Measurements from ENCODE around the gene ZNF423. TPM values are rescaled to one million over a fixed set of nuclear protein-coding genes. Genes with fewer than 3 reads are reported as not detected.

The ZNF423 gene
- total RNA-seq, 1 donor from 2014 or later, result 8.8 TPM

DNA sequence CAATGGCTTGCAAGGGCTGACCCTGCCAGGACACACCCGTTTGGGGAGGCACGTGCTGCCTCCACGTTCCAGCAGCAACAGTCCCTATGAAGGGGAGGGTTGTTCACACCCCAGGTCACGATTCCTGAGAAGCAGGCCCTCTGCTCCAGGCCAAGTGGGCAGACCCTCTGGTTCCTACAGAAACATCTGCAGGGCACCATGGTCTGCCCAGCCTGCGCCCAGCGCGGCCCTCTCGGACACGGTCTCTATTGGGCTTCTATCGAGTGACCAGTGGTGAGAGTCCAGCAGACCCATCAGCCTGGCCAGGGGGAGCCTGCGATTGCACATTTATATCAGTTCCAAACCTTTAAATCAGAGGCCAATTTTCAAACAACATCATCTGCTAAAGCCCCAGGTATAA is 128.3 kb downstream of the ZNF423 start:
- ATAC-seq (no peak), DNase-seq (ENCODE audit: missing footprints) (no peak)
- intact Hi-C loops (cut with DNase I), result no loop called here

DNA sequence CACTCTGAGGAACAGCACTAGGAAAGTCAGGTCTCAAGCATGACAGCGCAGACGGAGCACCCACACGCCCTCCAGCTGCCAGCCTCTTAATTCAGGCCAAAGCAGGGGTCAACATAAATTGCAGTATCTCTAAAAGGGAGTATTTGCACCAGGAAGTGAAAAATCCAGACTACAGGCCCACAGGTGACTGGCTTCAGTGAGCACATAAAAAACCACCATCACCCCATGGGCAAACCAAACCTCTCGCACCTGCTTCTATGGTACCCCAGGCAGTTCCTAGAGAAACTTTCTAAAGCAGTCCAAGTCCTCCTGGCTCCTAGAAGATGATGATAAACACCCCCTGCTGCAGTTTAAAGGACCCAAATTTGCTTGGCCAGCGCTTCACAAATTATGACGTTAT is 129.8 kb downstream of the ZNF423 start:
- ATAC-seq, result no peak
- intact Hi-C loops (cut with DNase I), result no loop called here
- no peak for DNase-seq (ENCODE audit: missing footprints)

DNA sequence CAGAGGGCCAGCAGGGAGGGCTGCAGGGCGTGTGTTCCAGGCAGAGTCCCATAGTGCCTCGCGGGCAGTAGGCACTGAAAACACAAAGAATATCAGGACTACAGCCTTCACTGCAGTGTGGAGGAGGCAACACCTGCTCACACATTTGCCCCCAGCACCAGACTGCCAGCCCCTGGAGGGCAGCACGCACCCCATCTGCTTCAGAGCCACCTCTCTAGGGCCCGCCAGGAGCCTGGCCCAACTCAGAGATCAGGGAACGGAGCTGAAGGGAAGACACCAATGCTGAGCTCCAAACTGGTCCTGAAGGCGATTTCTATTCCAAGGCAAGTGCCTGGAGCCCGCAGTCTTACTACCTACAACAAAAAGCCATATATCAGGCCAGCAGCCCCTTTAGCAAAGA is 130.3 kb downstream of the ZNF423 start:
- ATAC-seq (no peak), DNase-seq (ENCODE audit: missing footprints) (no peak)
- intact Hi-C loops (cut with DNase I), result no loop called here

DNA sequence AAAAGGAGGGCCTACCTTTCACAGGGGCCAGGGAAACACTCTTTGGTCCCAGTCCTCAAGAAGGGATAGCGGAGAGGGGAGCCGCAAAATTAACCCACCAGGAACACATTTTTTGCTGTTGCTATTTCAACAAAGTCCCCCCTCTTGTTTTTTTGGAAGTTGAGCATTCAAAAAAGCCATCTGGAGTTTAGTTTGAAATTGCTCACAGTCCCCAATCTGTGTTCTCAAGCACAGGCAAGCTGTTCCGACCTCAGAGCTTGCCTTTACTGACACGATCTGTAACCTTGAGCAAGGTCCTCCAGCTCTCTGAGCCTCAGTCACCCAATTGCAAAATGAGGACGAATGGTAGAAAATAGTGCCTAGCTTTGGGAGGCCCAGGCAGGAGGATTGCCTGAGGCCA is 131.1 kb downstream of the ZNF423 start:
- no peak for DNase-seq (ENCODE audit: missing footprints)
- intact Hi-C loops (cut with DNase I), result no loop called here
- ATAC-seq, result no peak

DNA sequence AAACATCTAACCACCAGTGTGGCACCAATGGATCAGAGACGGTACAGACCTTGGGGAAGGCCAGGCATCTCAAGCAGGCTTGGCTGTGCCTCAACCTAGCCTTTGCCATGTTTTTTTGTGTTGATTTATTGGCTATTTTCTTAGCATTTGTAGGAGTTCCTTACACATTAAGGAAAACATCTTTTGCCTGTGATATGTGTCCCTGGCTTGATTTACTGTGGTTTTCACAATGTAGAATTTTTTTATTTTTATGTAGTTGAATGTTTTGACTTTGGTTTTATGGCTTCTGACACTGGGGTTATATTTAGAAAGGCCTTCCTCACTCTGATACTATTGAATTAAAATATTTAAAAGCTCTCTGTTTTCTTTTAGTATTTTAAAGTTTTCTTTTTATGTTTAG is 132.6 kb downstream of the ZNF423 start:
- no peak for ATAC-seq
- intact Hi-C loops (cut with DNase I), result no loop called here
- DNase-seq (ENCODE audit: missing footprints), result no peak

DNA sequence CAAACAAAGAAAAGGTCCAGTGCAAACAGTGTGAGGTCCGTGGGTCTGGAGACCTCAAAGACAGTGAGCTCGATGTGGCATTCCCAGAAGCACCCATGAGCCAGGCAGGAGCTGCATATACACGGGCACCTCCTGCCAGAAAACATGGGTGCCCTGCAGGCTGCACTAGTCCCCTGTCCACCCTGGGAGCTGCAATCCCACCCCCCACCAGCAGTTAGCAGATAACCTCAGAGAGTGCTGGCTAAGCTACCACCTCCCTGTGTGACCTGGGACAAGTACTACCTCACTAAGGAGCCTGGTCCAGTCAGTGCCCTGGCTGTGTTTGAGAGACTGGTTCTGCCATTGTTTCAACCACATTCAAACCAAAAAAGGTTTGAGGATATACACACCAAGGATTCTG is 135.7 kb downstream of the ZNF423 start:
- intact Hi-C loops (cut with DNase I), result no loop called here

DNA sequence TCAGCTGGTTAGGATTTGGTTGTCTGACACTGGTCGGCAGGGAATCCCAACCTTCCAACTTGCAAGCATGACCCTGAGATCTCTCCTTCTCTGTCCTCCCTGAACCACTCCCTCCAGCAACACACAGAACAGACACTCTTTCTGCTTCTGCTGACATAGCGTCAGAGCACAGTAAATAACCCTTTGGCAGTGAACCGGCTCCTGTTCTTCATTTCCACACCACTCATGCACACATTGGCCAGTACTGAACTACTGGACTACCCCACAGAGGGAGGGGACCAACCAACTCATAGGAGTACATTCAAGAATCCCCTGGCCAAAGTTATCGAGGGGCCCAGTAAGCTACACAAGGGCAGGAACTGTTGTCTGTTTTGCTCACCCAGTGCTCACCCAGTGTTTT is 138.2 kb downstream of the ZNF423 start:
- DNase-seq (ENCODE audit: missing footprints) (no peak), ATAC-seq (no peak)
- intact Hi-C loops (cut with DNase I), result no loop called here

More for the DNA sequence above, 135.7 kb downstream of the ZNF423 start:
- no peak for ATAC-seq
- DNase-seq (ENCODE audit: missing footprints), result no peak

DNA sequence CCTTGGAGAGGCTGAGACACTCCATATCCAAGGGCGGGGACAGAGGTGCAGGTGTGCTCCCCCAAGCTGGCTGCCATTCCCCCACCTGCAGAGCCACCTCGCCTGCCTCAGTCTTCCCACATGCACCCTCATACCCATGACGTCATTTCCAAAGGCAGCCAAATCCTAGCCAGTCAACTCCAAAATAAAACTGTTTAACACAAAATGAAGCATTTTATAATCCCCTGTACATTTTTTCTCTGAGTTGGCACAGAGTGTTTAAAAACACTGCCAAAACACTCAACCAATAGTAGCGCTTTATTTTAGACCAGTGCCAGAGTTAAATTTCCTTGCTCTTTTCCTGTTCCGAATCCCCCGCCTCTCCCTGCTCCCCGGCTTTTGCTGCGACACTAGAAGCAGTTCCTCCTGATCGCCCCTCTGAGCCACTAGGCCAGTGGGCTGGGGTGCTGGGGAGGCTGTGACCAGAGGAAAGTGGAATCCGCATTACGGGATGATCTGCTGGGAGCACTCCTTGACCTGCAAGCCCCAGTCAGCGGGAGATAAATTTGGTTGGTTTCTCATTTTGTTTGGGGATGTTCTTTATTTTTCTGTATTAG is 139.5 kb downstream of the ZNF423 start:
- no peak for ATAC-seq
- intact Hi-C loops (cut with DNase I), result no loop called here
- DNase-seq (ENCODE audit: missing footprints), result no peak

DNA sequence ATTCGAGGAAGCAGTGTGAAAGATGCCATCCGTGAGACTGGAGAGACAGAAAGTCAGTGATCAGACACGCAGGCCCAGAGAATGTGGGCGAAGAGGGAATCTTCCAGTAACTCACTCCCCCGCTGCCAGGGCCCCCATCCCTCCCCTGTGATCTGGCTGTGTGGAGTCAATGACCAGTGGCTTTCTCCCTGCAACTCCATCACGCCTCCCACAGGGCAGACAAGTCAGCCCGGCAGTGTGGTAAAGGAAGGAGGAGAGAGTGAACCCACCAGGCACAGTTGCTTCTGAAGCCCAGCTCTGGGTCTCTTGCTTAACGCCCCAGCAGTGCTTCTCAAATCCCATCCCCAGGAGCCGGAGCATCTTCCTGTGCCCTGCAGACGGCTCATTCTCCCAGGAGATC is 142.1 kb downstream of the ZNF423 start:
- ATAC-seq, result no peak
- no peak for DNase-seq (ENCODE audit: missing footprints)
- intact Hi-C loops (cut with DNase I), result no loop called here

DNA sequence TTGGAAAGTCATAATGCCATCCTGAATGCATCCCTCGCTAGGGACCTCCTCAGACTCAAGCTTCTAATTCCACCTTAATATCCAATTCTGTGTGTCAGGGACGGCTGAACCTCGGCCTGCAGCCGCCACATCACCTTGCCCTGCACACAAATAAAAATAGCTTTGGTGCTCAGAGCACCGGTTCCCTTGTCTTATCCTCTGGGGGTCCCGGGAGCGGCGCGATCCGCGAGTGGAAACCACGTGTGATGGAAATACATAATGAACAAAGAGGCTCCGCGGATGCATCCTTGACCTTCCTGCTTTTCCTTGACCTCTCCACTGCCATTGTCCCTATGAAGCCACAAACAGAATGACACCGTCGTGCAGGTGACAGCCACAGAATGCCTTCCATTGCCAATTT is 143.4 kb downstream of the ZNF423 start:
- no peak for DNase-seq (ENCODE audit: missing footprints)
- no peak for ATAC-seq
- intact Hi-C loops (cut with DNase I), result no loop called here

DNA sequence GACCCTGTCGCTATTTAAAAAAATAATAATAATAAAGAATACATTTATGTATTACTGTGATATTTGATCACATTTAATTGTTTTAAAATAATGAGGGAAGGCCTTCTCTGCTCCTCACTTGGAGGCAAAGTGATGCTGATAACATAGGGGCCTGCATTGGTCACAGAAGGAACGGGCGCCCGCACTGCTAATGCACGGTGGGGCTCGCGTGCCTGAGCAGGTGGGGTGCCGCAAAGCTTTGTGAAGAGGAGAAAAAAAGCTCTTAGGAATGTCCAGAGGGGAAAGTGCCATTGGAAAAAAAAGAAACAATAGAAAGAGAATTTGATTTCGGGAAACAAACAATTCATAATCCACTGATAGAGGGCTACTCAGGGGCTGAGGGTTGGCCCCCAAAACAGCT is 143.8 kb downstream of the ZNF423 start:
- intact Hi-C loops (cut with DNase I), result no loop called here
- no peak for ATAC-seq

DNA sequence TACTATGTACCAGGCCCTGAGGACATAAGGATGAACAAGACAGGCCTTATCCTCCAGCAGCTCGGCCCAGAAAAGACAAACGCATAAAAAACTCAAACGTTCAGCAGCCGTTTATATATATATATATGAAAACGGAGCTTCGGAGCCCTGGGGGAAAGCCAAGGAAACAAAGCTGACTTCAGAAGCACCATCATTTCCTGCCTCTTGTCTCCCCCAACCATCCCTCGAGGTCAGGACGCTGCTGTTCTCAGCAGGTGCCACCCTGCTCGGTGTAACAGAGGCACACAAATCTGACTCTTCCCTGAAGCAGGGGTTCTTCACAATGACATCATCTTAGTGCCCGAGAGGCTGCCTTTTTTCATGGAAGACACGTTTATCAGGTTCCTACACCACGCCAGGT is 146.9 kb downstream of the ZNF423 start:
- ATAC-seq (no peak), DNase-seq (ENCODE audit: missing footprints) (no peak)
- intact Hi-C loops (cut with DNase I), result no loop called here

More for the DNA sequence above, 143.8 kb downstream of the ZNF423 start:
- no peak for DNase-seq (ENCODE audit: missing footprints)

DNA sequence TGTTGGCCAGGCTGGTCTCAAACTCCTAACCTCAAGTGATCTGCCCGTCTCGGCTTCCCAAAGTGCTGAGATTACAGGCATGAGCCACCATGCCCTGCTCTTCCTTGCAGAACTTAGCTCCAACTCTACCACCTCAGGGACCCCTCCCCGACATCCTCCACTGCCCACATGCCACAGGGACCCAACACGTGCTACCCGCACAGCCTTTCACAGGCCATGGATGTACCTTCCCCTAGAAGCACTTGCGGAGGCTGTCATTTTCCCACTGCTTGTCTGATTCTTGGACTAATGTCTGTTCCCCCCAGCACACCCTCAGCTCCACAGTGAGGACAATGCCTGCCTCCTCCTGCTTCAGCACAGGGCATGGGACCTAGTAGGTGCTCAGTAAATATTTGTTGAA is 147.4 kb downstream of the ZNF423 start:
- ATAC-seq, result no peak
- no peak for DNase-seq (ENCODE audit: missing footprints)
- intact Hi-C loops (cut with DNase I), result no loop called here

DNA sequence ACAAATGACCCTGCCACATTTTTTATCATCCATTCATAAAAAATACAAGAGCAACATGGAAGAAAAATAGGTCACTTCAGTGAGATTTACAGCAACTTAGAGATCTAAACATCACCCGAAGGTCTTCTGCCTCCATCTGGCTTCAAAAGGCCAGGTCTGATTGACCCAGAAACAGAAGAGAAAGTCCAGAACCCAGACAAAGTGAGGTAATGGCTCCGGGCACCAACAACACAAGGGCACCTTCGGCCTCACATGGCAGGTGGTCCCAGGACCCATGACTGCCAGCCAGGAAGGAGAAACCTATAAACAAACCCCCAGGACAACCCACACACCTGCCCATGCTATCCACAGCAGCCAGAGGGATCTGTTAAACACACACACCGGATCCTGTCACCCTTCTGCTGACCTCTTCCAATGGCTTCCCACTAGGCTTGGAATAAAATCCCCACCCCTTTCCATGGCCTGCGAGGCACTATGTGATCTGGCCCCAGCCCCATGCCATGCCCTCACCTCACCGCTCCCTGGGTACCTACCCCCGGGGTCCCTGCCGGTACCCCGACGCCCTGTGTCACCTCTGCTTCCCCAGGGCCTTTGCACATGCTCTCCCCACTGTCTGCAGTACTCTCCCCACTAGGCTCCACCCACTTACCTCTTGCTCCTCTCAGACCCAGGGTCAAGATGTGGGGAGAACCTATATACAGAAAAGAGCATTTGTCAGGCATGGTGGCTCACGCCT is 149.1 kb downstream of the ZNF423 start:
- ATAC-seq (no peak), DNase-seq (ENCODE audit: missing footprints) (no peak)
- intact Hi-C loops (cut with DNase I), result no loop called here

DNA sequence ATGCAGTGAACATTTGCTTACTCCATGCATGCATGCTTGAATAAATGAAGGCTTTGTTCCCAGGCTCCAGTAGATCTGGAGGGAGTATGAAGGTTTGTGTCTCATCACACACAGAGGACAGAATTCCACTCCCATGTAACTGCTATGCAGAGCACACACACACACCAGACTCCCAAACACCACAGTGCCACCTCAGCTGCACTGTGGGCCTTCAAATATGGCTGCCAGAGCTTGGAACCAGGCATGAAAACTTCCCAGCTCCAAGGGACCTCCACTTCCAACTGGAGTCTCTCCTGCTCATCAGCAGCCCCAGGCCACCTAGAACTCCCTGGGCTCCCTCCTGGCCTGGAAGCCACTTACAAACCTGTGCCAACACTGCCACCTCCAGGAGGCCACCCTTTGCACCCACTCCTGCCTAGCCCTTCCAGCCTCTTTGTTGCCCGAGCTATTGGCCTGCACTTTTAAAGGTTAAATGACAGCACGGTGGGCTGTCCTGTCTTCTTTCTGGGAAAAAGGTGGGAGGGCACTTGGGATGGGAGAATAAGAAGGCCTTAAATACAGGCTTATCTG is 151.2 kb downstream of the ZNF423 start:
- intact Hi-C loops (cut with DNase I), result loop anchor here (5.0 kb wide), 1 partner anchor 153 kb away; the partner anchor contains the start of gene ZNF423
- no peak for ATAC-seq

DNA sequence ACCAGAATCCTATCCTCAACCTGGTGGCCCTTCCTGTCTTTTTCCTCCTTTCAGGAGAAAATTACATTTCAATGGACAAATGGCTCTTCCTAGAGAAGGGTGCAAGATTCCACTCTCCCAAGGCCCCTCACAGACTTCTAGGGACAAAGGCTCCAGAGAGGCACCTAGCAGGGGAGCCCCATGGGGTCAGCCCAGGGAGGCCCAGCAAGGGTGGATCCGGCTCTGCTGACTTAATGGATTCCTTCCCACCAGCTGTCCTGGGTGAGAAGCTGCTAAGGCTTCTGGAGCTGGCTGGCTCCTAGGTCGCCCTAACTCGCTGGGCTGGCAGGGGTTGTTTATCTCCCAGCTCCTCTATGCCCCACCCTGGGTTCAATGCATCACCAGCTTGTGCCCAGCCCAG is 152.4 kb downstream of the ZNF423 start:
- DNase-seq (ENCODE audit: missing footprints) (no peak), ATAC-seq (no peak)
- intact Hi-C loops (cut with DNase I), result loop anchor here (5.0 kb wide), 1 partner anchor 154 kb away; the partner anchor contains the start of gene ZNF423

More for the DNA sequence above, 151.2 kb downstream of the ZNF423 start:
- DNase-seq (ENCODE audit: missing footprints), result no peak

DNA sequence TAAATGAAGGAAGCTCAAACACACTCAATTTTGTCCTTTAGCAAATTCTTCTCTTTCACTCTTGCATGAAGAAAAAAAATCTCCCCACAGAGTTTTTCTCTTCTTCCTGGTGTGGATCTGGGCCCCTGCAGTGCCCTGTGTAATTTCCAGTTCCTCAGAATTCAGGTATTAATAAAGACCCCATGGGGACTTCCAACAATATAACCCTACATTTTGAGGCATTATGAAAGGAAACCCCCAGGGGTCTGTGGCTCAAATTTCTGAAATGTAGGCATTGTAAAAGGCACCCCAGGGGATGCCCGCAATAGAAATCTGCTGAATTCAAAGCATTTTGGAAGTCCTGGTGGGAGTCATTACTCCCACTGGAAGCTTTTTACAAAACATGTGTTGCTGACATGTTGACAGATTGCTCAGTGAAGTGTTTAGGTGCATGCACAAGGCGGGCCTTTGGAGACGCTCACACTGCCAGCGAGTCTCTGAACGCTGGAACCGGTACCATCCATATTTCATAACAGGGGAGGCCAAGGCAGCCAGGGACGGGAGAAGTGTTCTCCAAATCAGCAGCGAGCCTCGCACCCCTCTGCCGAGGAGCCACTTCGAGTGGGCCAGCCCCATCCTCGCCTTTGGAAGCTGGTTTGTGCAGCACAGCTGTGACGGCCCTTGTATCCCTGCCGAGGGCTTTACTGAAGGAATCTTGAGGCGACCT is 154.0 kb downstream of the ZNF423 start:
- DNase-seq (ENCODE audit: missing footprints) (peak; percentile 87), ATAC-seq (peak; percentile 80)
- intact Hi-C loops (cut with DNase I), result loop anchor here (5.0 kb wide), 1 partner anchor 155 kb away; the partner anchor contains the start of gene ZNF423

DNA sequence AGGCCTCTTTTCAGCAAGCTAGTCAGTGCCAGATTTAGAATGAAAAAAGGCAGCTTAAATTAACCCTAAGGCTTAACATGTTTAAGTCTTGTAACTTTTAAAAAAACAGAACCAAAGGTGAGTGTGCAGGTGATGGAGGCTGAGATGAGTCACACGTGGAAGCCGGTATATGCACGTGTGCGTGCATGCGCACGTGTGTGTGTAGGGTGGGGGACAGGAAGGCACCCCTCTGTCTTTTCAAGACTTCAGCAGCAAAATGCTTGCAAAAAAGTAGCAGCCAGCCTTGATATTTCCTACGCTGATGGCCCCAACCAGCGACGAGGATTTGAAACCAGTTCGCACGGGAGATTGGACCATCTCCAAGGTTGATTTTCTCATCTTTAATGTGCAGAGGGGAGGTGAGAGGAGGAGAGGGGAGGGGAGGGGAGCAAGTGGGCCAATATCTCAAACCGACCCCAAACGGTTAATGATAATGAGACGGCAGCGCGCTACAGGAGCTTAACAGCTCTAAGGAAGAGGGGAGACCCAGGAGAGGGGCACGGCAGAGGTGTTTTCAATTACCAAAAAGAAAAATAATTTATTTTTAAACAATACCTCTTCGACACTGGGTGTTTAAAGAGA is 154.7 kb downstream of the ZNF423 start:
- intact Hi-C loops (cut with DNase I), result loop anchor here (5.0 kb wide), 1 partner anchor 156 kb away; the partner anchor contains the start of gene ZNF423
- ATAC-seq (no peak), DNase-seq (ENCODE audit: missing footprints) (no peak)
